COLO668 (cell line): Measurements from ENCODE around the gene MAD1L1.

ENCODE experiments used
- DNase-seq: peaks from one replicate; lab custom pipeline; 2025; ENCODE audit not compliant: unreplicated experiment; lab: John Stamatoyannopoulos, UW

The MAD1L1 gene

GRCh38 chr7:2201686-2202360 is 30.9 kb downstream of the MAD1L1 start:
- DNase-seq: no peak

GRCh38 chr7:2201128-2201527 is 31.6 kb downstream of the MAD1L1 start:
- DNase-seq: no peak

- DNase-seq: no peak
These were observed 32.2 kb downstream of the MAD1L1 start for GRCh38 chr7:2200584-2200980.

GRCh38 chr7:2199956-2200583 is 32.7 kb downstream of the MAD1L1 start:
- DNase-seq: no peak

- no peak for DNase-seq
These were observed 33.2 kb downstream of the MAD1L1 start for GRCh38 chr7:2199528-2199927.

- DNase-seq: no peak
These were observed 34.0 kb downstream of the MAD1L1 start for GRCh38 chr7:2198760-2199159.

- DNase-seq: peak; percentile 80
These were observed 34.5 kb downstream of the MAD1L1 start for GRCh38 chr7:2198206-2198605.

- peak; percentile 55 for DNase-seq
These were observed 35.1 kb downstream of the MAD1L1 start for GRCh38 chr7:2197436-2198155.

- DNase-seq: peak; percentile 62
These were observed 36.1 kb downstream of the MAD1L1 start for GRCh38 chr7:2196381-2197378.

GRCh38 chr7:2195400-2196246 is 37.1 kb downstream of the MAD1L1 start:
- no peak for DNase-seq

GRCh38 chr7:2193575-2194305 is 39.0 kb downstream of the MAD1L1 start:
- DNase-seq: peak; percentile 75

- peak; percentile 97 for DNase-seq
These were observed 39.8 kb downstream of the MAD1L1 start for GRCh38 chr7:2192831-2193534.

GRCh38 chr7:2191016-2191415 is 41.7 kb downstream of the MAD1L1 start:
- peak; percentile 40 for DNase-seq

- DNase-seq: peak; percentile 44
These were observed 42.2 kb downstream of the MAD1L1 start for GRCh38 chr7:2190531-2190930.

- no peak for DNase-seq
These were observed 46.6 kb downstream of the MAD1L1 start for GRCh38 chr7:2186166-2186565.

- DNase-seq: no peak
These were observed 47.0 kb downstream of the MAD1L1 start for GRCh38 chr7:2185715-2186114.

- no peak for DNase-seq
These were observed 50.3 kb downstream of the MAD1L1 start for GRCh38 chr7:2182461-2182860.

GRCh38 chr7:2181077-2181854 is 51.5 kb downstream of the MAD1L1 start:
- no peak for DNase-seq
